KMS-11 (cell line): ENCODE results near the gene KLF11.
"Not testable (repeated sequence)": the region's sequence is repeated elsewhere in the genome, so short reads cannot be mapped to it uniquely, and the experiment has no call there.

Experiments
- H2AFZ ChIP-seq: fragments of 200-600 bp; sonication (generic); 2 replicates; pipeline ENCODE4 v1.6.1; 2016; ENCODE audit warnings: antibody characterized with exemption, mixed run types, low read depth
- H3K27ac ChIP-seq: fragments of 200-600 bp; sonication (generic); 2 replicates; pipeline ENCODE4 v1.6.1; 2016; ENCODE audit warnings: mild to moderate bottlenecking, mixed run types
- H3K27me3 ChIP-seq: fragments of 200-600 bp; sonication (generic); 2 replicates; pipeline ENCODE4 v1.6.1; 2017; ENCODE audit warnings: mild to moderate bottlenecking, low read depth, mixed run types, moderate library complexity; ENCODE audit not compliant: insufficient read depth
- H3K36me3 ChIP-seq: fragments of 200-600 bp; sonication (generic); 2 replicates; pipeline ENCODE4 v1.6.1; 2017; ENCODE audit warnings: mild to moderate bottlenecking, mixed run types; ENCODE audit not compliant: insufficient read depth
- H3K4me1 ChIP-seq: fragments of 200-600 bp; sonication (generic); 2 replicates; pipeline ENCODE4 v1.6.1; 2016; ENCODE audit warnings: mild to moderate bottlenecking, low read depth, mixed run types; ENCODE audit not compliant: poor library complexity, severe bottlenecking
- H3K4me2 ChIP-seq: fragments of 200-600 bp; sonication (generic); 2 replicates; pipeline ENCODE4 v1.7.0; 2016; ENCODE audit warnings: mild to moderate bottlenecking, mixed run types
- H3K4me3 ChIP-seq: fragments of 200-600 bp; sonication (generic); IDR thresholded peaks from 2 replicates; pipeline ENCODE4 v1.6.1; 2017; ENCODE audit warnings: low read depth, low read length, mixed read lengths; ENCODE audit not compliant: insufficient read depth
- H3K79me2 ChIP-seq: fragments of 200-600 bp; sonication (generic); 2 replicates; pipeline ENCODE4 v1.6.1; 2016; ENCODE audit warnings: low read depth, mixed run types; ENCODE audit not compliant: insufficient read depth
- H3K9ac ChIP-seq: fragments of 200-600 bp; sonication (generic); 2 replicates; pipeline ENCODE4 v1.6.1; 2016; ENCODE audit warnings: mild to moderate bottlenecking, mixed run types
- H4K20me1 ChIP-seq: fragments of 200-600 bp; sonication (generic); 2 replicates; pipeline ENCODE4 v1.6.1; 2016; ENCODE audit warnings: mild to moderate bottlenecking, mixed run types; ENCODE audit not compliant: insufficient read depth
- CTCF ChIP-seq: fragments of 200-600 bp; sonication (generic); conservative IDR thresholded peaks from 2 replicates; pipeline ENCODE4 v1.6.1; 2017; ENCODE audit warnings: low read depth, mild to moderate bottlenecking, antibody characterized with exemption, low read length, moderate library complexity, mixed read lengths

KLF11 gene

GRCh38 chr2:10087360-10087759, 44.0 kb downstream of the KLF11 start:
- no peak overlapping the region for H2AFZ ChIP-seq
- no peak overlapping the region for H3K4me3 ChIP-seq
- H3K27me3 ChIP-seq, result no peaks in the 10 kb centered on the region
- H3K4me1 ChIP-seq, result no peaks in the 10 kb centered on the region
- no peak overlapping the region for H3K4me2 ChIP-seq
- no peak overlapping the region for H3K9ac ChIP-seq
- H3K27ac ChIP-seq, result no peak overlapping the region
- no peaks in the 10 kb centered on the region for H3K36me3 ChIP-seq
- no peaks in the 10 kb centered on the region for H4K20me1 ChIP-seq
- H3K79me2 ChIP-seq, result no peaks in the 10 kb centered on the region
- TF ChIP-seq CTCF, result no peak

- no peaks in the 10 kb centered on the region for H3K27me3 ChIP-seq
- H3K79me2 ChIP-seq, result no peaks in the 10 kb centered on the region
- H3K4me3 ChIP-seq, result no peak overlapping the region
- no peaks in the 10 kb centered on the region for H3K4me1 ChIP-seq
- no peak overlapping the region for H3K4me2 ChIP-seq
- H3K36me3 ChIP-seq, result no peaks in the 10 kb centered on the region
- no peak overlapping the region for H2AFZ ChIP-seq
- H4K20me1 ChIP-seq, result no peaks in the 10 kb centered on the region
- H3K27ac ChIP-seq, result no peak overlapping the region
- TF ChIP-seq CTCF, result no peak
- no peak overlapping the region for H3K9ac ChIP-seq
Measured at GRCh38 chr2:10089565-10090190, 46.3 kb downstream of the KLF11 start.

GRCh38 chr2:10091182-10091888, 48.0 kb downstream of the KLF11 start:
- TF ChIP-seq CTCF, result no peak
- Histone ChIP-seq H4K20me1 (no peaks in the 10 kb centered on the region), H3K4me1 (peaks cover 3% of the 10 kb centered on the region), H3K4me3 (no peak overlapping the region), H3K9ac (no peak overlapping the region), H2AFZ (no peak overlapping the region), H3K79me2 (no peaks in the 10 kb centered on the region), H3K36me3 (no peaks in the 10 kb centered on the region), H3K27ac (no peak overlapping the region), H3K4me2 (no peak overlapping the region), H3K27me3 (no peaks in the 10 kb centered on the region)

- H3K36me3 ChIP-seq, H3K4me3 ChIP-seq, H3K9ac ChIP-seq, H3K4me2 ChIP-seq, H3K27me3 ChIP-seq, H3K79me2 ChIP-seq, H2AFZ ChIP-seq, H3K4me1 ChIP-seq, H4K20me1 ChIP-seq, H3K27ac ChIP-seq: not testable (repeated sequence)
Measured at GRCh38 chr2:10091889-10092244, 48.5 kb downstream of the KLF11 start.

- H3K27me3 ChIP-seq, result no peaks in the 10 kb centered on the region
- no peaks in the 10 kb centered on the region for H3K79me2 ChIP-seq
- H3K27ac ChIP-seq, result no peak overlapping the region
Measured at GRCh38 chr2:10094271-10094814, 51.0 kb downstream of the KLF11 start.

More at GRCh38 chr2:10094271-10094814, 51.0 kb downstream of the KLF11 start:
- H3K9ac ChIP-seq, result no peak overlapping the region
- peaks cover 16% of the 10 kb centered on the region for H3K4me1 ChIP-seq
- no peaks in the 10 kb centered on the region for H4K20me1 ChIP-seq
- H2AFZ ChIP-seq, result no peak overlapping the region
- H3K4me2 ChIP-seq, result no peak overlapping the region
- no peaks in the 10 kb centered on the region for H3K36me3 ChIP-seq
- no peak for TF ChIP-seq CTCF
- H3K4me3 ChIP-seq, result no peak overlapping the region
